Cardiac fibroblast (primary cell): Measurements from ENCODE around the gene MYO9B.
"Not testable (repeated sequence)": the region's sequence is repeated elsewhere in the genome, so short reads cannot be mapped to it uniquely, and the experiment has no call there.

Source experiments
- DNase-seq, 2 donors: peaks; one replicate each; pipeline versions ENCODE4 v3.0.0 to v3.0.0-alpha.2; 2010; ENCODE audit warnings: low read depth in 2 of 2
- H3K4me3 ChIP-seq, 2 donors: replicated peaks in 1 of 2; 1 replicate in 1 of 2; 2 replicates in 1 of 2; pipeline ENCODE4 v1.5.1; 2011; ENCODE audit warnings: low read depth in 2 of 2, low read length in 2 of 2, mild to moderate bottlenecking in 2 of 2, moderate library complexity in 1 of 2
- TF ChIP-seq, protein P1 (sequence below): IDR thresholded peaks from one replicate; pipeline ENCODE4 v1.5.1; 2011; ENCODE audit warnings: low read depth, mild to moderate bottlenecking, low read length, inconsistent platforms

The MYO9B gene

DNA sequence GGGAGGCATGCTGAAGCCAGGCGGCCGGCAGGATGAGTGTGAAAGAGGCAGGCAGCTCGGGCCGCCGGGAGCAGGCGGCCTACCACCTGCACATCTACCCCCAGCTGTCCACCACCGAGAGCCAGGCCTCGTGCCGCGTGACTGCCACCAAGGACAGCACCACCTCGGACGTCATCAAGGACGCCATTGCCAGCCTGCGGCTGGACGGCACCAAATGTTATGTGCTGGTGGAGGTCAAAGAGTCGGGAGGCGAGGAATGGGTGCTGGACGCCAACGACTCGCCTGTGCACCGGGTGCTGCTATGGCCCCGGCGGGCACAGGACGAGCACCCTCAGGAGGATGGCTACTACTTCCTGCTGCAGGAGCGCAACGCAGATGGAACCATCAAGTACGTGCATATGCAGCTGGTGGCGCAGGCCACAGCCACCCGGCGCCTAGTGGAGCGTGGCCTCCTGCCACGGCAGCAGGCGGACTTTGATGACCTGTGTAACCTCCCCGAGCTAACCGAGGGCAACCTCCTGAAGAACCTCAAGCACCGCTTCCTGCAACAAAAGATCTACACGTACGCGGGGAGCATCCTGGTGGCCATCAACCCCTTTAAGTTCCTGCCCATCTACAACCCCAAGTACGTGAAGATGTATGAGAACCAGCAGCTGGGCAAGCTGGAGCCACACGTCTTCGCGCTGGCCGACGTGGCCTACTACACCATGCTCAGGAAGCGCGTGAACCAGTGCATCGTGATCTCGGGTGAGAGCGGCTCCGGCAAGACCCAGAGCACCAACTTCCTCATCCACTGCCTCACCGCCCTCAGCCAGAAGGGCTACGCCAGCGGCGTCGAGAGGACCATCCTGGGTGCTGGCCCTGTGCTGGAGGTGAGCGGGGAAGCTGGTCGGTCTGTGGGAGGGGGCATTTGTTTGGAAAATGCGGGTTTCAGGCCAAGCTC lies 26.4 kb downstream of the MYO9B start:
- H3K4me3 ChIP-seq = no peak overlapping the region
- TF ChIP-seq, protein P1, sequence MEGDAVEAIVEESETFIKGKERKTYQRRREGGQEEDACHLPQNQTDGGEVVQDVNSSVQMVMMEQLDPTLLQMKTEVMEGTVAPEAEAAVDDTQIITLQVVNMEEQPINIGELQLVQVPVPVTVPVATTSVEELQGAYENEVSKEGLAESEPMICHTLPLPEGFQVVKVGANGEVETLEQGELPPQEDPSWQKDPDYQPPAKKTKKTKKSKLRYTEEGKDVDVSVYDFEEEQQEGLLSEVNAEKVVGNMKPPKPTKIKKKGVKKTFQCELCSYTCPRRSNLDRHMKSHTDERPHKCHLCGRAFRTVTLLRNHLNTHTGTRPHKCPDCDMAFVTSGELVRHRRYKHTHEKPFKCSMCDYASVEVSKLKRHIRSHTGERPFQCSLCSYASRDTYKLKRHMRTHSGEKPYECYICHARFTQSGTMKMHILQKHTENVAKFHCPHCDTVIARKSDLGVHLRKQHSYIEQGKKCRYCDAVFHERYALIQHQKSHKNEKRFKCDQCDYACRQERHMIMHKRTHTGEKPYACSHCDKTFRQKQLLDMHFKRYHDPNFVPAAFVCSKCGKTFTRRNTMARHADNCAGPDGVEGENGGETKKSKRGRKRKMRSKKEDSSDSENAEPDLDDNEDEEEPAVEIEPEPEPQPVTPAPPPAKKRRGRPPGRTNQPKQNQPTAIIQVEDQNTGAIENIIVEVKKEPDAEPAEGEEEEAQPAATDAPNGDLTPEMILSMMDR = no peak
- no peak for DNase-seq

DNA sequence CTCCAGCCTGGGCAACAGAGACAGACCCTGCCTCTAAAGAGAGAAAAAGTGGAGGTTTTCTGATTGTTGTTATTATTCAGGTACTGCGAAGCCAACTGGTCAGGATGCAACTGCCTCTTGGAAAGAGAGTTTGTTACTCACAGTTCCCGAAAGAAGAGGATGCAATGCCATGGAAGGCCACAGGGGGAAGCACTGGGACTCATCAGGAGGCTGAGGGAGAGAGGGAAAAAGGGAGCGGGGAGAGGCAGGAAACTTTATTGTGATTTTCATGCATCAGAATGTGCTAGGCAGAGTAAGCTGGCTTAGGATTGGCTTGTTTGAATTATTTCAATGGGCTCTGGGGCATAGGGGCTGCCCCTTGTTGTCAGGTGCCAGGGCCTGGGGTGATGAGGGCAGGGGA lies 27.6 kb downstream of the MYO9B start:
- no peak overlapping the region for H3K4me3 ChIP-seq
- TF ChIP-seq, protein P1 = peak; percentile 82
- DNase-seq = peak; percentile 50 to 68

DNA sequence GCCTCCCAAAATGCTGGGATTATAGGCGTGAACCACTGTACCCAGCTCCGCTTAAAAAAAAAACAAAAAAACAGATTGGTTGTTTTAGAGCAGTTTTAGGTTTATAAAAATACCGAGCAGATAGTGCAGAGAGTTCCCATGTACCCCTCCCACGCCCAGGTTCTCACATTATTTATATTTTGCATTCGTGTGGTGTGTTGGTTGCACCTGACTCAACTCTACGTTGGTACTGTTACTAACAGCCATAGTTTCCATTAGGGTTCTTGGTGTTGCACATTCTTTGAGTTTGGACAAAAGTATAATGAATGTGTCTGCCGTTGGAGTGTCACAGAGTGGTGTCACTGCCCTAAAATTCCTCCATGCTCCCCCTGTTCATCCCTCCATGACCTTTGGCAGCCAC lies 29.1 kb downstream of the MYO9B start:
- TF ChIP-seq, protein P1 = no peak
- no peak overlapping the region for H3K4me3 ChIP-seq
- no peak for DNase-seq

DNA sequence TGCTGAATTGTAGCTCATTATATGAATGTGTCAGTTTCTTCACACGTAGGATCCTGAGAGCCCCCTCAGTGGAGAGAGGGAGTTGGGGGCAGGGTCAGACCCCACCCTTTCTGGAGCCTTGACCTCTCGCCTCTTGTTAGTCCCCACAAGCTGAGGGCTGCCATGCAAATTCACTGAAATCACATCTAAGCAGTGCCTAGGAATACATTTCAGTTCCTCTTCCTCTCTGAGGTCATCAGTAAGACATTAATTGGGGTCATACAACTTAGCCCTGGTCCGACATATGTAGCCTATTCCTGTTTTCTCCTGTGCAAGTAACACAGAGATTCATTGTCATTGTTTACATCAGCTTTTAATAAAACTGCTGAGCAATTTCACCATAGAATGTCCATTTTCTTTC lies 30.0 kb downstream of the MYO9B start:
- H3K4me3 ChIP-seq = no peak overlapping the region
- TF ChIP-seq, protein P1 = no peak
- DNase-seq = no peak

DNA sequence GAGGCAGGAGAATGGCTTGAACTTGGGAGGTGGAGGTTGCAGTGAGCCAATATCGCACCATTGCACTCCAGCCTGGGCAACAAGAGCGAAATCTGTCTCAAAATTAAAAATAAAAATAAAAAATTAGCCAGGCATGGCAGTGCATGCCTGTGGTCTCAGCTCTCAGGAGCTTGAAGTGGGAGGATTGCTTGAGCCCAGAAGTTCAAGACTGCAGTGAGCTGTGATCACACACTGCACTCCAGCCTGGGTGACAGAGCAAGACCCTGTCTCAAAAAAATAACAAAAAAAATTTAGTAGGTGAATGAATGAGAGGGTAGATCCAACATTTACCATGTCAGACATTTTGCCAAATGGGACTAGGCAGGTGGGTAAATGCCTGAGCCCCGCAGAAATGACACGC lies 31.4 kb downstream of the MYO9B start:
- not testable (repeated sequence) for H3K4me3 ChIP-seq

DNA sequence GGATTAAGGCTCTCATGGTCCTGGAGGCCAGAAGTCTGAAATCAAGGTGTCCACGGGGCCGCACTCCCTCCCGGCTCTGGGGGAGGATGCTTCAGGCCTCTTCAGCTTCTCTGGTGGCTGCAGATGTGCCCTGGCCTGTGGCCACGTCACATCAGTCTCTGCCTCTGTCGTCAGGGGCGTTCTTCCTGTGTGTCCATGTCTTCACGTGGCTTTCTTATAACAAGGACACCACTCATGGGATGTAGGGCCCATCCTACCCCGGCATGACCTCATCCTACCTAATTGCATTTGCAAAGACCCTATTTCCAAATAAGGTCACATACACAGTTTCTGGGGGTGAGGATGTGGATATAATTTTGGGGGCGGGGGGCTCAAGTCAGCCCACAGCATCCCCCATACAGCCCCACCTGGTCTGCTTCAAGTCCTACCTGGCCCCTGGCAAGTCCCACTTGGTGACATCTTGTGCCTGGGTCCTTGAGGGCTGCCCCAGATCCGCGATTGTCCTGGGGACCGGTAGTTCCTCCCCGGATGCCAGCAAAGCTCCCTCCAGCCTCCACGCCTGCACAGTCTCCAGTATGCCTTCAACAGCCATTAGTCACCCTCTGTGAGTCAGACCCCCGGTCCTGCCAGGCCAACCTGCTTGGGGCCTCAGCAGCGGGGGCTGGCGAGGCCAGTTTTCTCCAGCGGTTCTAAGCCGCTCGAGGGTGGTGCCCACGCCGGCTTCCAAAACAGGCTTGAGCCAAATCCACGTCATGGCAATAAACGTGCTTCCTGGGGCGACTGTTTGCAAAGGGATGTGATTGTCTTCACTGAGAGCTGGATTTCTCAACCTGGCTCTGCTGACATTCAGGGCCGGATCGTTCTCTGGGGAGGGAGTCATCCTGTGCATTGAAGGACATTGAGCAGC lies 32.2 kb downstream of the MYO9B start:
- DNase-seq = peak; percentile 95 to 99
- TF ChIP-seq, protein P1 = no peak
- no peak overlapping the region for H3K4me3 ChIP-seq

More for the DNA sequence above, 31.4 kb downstream of the MYO9B start:
- DNase-seq = not testable (repeated sequence)

DNA sequence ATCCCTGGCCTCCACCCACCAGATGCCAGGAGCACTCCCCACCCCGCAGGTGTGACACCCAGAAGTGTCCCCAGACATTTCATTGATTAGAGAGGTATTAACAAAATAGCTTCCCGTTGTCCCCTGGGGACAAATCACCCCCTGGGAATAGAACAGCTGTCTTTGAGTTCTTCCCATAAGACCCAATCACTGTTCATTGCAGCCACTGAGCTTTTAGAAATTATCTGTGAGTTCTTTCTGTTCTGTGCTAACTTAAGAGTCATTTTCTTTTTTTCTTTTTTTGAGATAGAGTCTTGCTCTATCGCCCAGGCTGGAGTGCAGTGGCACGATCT lies 32.8 kb downstream of the MYO9B start:
- H3K4me3 ChIP-seq = no peak overlapping the region
- DNase-seq = no peak
- TF ChIP-seq, protein P1 = no peak
